ENCODE measurements around the gene BAIAP2L1. TPM values are rescaled to one million over a fixed set of nuclear protein-coding genes. Genes with fewer than 3 reads are reported as not detected.
A peak's percentile ranks its signal among the peaks of the same experiment; 100 is the strongest.

BAIAP2L1 gene
- total and polyA plus RNA-seq, 9 of the 15 experiments (the other 6 are each of a cell fraction or from before 2014, with no cell fraction given) = 4.2 to 29.8 (median 15.5) TPM

- no peak for TF ChIP-seq CUX1 (CRISPR knock-in tag; IDR thresholded peaks at IDR 0.05)
- TF ChIP-seq FOXP4 (CRISPR knock-in tag; IDR thresholded peaks at IDR 0.05; ENCODE audit: borderline replicate concordance) = no peak
- TF ChIP-seq HNRNPH1 (optimal IDR thresholded peaks at IDR 0.05; ENCODE audit: low read depth, low read length) = no peak
- no peak for TF ChIP-seq KDM5B (IDR thresholded peaks at IDR 0.05; ENCODE audit: insufficient replicate concordance, low read depth, low read length)
- TF ChIP-seq SMAD1 (IDR thresholded peaks at IDR 0.05; ENCODE audit: low read depth, low read length, partially characterized antibody) = no peak
- no peak for TF ChIP-seq NR0B1 (IDR thresholded peaks at IDR 0.05; ENCODE audit: partially characterized antibody)
- no peak for TF ChIP-seq MAFK (IDR thresholded peaks at IDR 0.05; ENCODE audit: low read length)
- peak; percentile 55; the same call in 1 of the 2 replicates for TF ChIP-seq RB1 (IDR thresholded peaks at IDR 0.05; ENCODE audit: low read depth)
- no peak for TF ChIP-seq FOXA1 (IDR thresholded peaks at IDR 0.05; ENCODE audit: borderline replicate concordance)
- no peak for TF ChIP-seq ZNF785 (CRISPR knock-in tag; IDR thresholded peaks at IDR 0.05)
- no peak for TF ChIP-seq ZNF668 (CRISPR knock-in tag; IDR thresholded peaks at IDR 0.05)
- no peak for TF ChIP-seq ZNF707 (CRISPR knock-in tag; conservative IDR thresholded peaks at IDR 0.05)
- TF ChIP-seq ARID4B (CRISPR knock-in tag; IDR thresholded peaks at IDR 0.05) = no peak; the same call in 1 of the 2 replicates
Measured at GRCh38 chr7:98251601-98252424, 149.1 kb downstream of the BAIAP2L1 start, which contains the start of gene TECPR1 (continued).
